Measurements from ENCODE around the gene PRDM16. TPM values are rescaled to one million over a fixed set of nuclear protein-coding genes. Genes with fewer than 3 reads are reported as not detected.

PRDM16 gene
- polyA plus RNA-seq, 2 of the 4 experiments (the other 2 are of a cell fraction), result 0.03 to 0.35 TPM

- Histone ChIP-seq H3K4me3 (no peak overlapping the region), H3K9me3 (no peaks in the 10 kb centered on the region), H3K27ac (no peak overlapping the region), H3K4me2 (no peak overlapping the region), H3K4me1 (no peaks in the 10 kb centered on the region)
- ChIA-PET CTCF (interaction anchor here (1.5 kb wide), 1 partner anchor 14 kb away, joined by 7 read pairs; no protein-coding TSS in a partner anchor), POLR2A (no interaction called here)
- no peak for DNase-seq (ENCODE audit: low read depth in 1 of 2, low spot score in 1 of 2)
- TF ChIP-seq ZFP36 (IDR thresholded peaks at IDR 0.05; ENCODE audit: borderline replicate concordance, partially characterized antibody), result no peak
- TF ChIP-seq ESRRA (IDR thresholded peaks at IDR 0.05; ENCODE audit: borderline replicate concordance, low read length), result no peak
- no peak for TF ChIP-seq POLR2AphosphoS2 (conservative IDR thresholded peaks at IDR 0.05; ENCODE audit: low read length)
- TF ChIP-seq EHMT2 (IDR thresholded peaks at IDR 0.05; ENCODE audit: low read depth), result no peak
- TF ChIP-seq, protein P1, sequence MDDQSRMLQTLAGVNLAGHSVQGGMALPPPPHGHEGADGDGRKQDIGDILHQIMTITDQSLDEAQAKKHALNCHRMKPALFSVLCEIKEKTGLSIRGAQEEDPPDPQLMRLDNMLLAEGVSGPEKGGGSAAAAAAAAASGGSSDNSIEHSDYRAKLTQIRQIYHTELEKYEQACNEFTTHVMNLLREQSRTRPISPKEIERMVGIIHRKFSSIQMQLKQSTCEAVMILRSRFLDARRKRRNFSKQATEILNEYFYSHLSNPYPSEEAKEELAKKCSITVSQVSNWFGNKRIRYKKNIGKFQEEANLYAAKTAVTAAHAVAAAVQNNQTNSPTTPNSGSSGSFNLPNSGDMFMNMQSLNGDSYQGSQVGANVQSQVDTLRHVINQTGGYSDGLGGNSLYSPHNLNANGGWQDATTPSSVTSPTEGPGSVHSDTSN (IDR thresholded peaks at IDR 0.05), result no peak
- no peak for TF ChIP-seq FOXS1 (CRISPR knock-in tag; IDR thresholded peaks at IDR 0.05)
- TF ChIP-seq CHD2 (IDR thresholded peaks at IDR 0.05; ENCODE audit: low read length, partially characterized antibody), result no peak
- TF ChIP-seq, protein P2, sequence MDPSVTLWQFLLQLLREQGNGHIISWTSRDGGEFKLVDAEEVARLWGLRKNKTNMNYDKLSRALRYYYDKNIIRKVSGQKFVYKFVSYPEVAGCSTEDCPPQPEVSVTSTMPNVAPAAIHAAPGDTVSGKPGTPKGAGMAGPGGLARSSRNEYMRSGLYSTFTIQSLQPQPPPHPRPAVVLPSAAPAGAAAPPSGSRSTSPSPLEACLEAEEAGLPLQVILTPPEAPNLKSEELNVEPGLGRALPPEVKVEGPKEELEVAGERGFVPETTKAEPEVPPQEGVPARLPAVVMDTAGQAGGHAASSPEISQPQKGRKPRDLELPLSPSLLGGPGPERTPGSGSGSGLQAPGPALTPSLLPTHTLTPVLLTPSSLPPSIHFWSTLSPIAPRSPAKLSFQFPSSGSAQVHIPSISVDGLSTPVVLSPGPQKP (IDR thresholded peaks at IDR 0.05; ENCODE audit: low read depth, low read length), result no peak
- TF ChIP-seq, protein P3, sequence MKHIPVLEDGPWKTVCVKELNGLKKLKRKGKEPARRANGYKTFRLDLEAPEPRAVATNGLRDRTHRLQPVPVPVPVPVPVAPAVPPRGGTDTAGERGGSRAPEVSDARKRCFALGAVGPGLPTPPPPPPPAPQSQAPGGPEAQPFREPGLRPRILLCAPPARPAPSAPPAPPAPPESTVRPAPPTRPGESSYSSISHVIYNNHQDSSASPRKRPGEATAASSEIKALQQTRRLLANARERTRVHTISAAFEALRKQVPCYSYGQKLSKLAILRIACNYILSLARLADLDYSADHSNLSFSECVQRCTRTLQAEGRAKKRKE (CRISPR knock-in tag; IDR thresholded peaks at IDR 0.05; ENCODE audit: low read depth), result no peak
- no peak for TF ChIP-seq MAX (IDR thresholded peaks at IDR 0.05)
- TF ChIP-seq, protein P4, sequence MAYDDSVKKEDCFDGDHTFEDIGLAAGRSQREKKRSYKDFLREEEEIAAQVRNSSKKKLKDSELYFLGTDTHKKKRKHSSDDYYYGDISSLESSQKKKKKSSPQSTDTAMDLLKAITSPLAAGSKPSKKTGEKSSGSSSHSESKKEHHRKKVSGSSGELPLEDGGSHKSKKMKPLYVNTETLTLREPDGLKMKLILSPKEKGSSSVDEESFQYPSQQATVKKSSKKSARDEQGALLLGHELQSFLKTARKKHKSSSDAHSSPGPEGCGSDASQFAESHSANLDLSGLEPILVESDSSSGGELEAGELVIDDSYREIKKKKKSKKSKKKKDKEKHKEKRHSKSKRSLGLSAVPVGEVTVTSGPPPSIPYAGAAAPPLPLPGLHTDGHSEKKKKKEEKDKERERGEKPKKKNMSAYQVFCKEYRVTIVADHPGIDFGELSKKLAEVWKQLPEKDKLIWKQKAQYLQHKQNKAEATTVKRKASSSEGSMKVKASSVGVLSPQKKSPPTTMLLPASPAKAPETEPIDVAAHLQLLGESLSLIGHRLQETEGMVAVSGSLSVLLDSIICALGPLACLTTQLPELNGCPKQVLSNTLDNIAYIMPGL (CRISPR knock-in tag; IDR thresholded peaks at IDR 0.05; ENCODE audit: borderline replicate concordance), result no peak
- TF ChIP-seq MYC (IDR thresholded peaks at IDR 0.05; ENCODE audit: borderline replicate concordance, low read length), result no peak
- TF ChIP-seq RAD21 (conservative IDR thresholded peaks at IDR 0.05 in 1 of 2, IDR thresholded peaks at IDR 0.05 in 1 of 2), result no peak
- no peak for TF ChIP-seq NPAS2 (CRISPR knock-in tag; IDR thresholded peaks at IDR 0.05; ENCODE audit: borderline replicate concordance)
- TF ChIP-seq CBX2 (IDR thresholded peaks at IDR 0.05; ENCODE audit: borderline replicate concordance, low read depth), result no peak
- TF ChIP-seq HOXA7 (CRISPR knock-in tag; IDR thresholded peaks at IDR 0.05), result no peak
- no peak for TF ChIP-seq HDAC2 (IDR thresholded peaks at IDR 0.05)
- TF ChIP-seq HOXB5 (CRISPR knock-in tag; IDR thresholded peaks at IDR 0.05), result no peak
- FAIRE-seq, result no peak
- WGBS (ENCODE audit: missing lambda C conversion rate), result 51% methylated on average over 8 of the region's 9 CpGs
- ATAC-seq, result no peak
Measured at GRCh38 chr1:3438661-3439180, 369.7 kb downstream of the PRDM16 start.

GRCh38 chr1:3439346-3440299 lies 370.6 kb downstream of the PRDM16 start:
- FAIRE-seq (no peak), DNase-seq (ENCODE audit: low read depth in 1 of 2, low spot score in 1 of 2) (no peak), ATAC-seq (no peak)
- no peak overlapping the region for H3K27ac ChIP-seq
- no peak overlapping the region for H3K4me2 ChIP-seq
- H3K4me1 ChIP-seq, result no peaks in the 10 kb centered on the region
- ChIA-PET POLR2A (no interaction called here), CTCF (interaction anchor here (0.9 to 1.5 kb wide), 2 partner anchors 13 to 15 kb away, joined by 3 to 7 read pairs; no protein-coding TSS in a partner anchor)
- no peaks in the 10 kb centered on the region for H3K9me3 ChIP-seq
- WGBS (ENCODE audit: missing lambda C conversion rate), result 77% methylated on average over 19 of the region's 27 CpGs
- no peak overlapping the region for H3K4me3 ChIP-seq
- TF ChIP-seq FOSL2 (IDR thresholded peaks at IDR 0.05), result no peak
- no peak for TF ChIP-seq FOSL2 (CRISPR knock-in tag; IDR thresholded peaks at IDR 0.05)
- TF ChIP-seq ZFP36 (IDR thresholded peaks at IDR 0.05; ENCODE audit: borderline replicate concordance, partially characterized antibody), result no peak
- no peak for TF ChIP-seq REST (IDR thresholded peaks at IDR 0.05)
- TF ChIP-seq CBX8 (IDR thresholded peaks at IDR 0.05), result no peak
- TF ChIP-seq, protein P5, sequence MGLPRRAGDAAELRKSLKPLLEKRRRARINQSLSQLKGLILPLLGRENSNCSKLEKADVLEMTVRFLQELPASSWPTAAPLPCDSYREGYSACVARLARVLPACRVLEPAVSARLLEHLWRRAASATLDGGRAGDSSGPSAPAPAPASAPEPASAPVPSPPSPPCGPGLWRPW (IDR thresholded peaks at IDR 0.05), result no peak
- TF ChIP-seq JUN (IDR thresholded peaks at IDR 0.05), result no peak
- TF ChIP-seq, protein P2 (IDR thresholded peaks at IDR 0.05; ENCODE audit: low read depth, low read length), result no peak
- no peak for TF ChIP-seq NPAS2 (CRISPR knock-in tag; IDR thresholded peaks at IDR 0.05; ENCODE audit: borderline replicate concordance)

Measured in A549 (cell line).